GM18511 (cell line): Measurements from ENCODE around the gene MED8.
"Not testable (repeated sequence)": the region's sequence is repeated elsewhere in the genome, so short reads cannot be mapped to it uniquely, and the experiment has no call there.

ENCODE experiments used
- ATAC-seq: cut with Tn5 transposase; IDR thresholded peaks from one replicate; pipeline ENCODE4 v1.9.1; 2021; ENCODE audit warnings: mild to moderate bottlenecking, moderate library complexity; ENCODE audit not compliant: unreplicated experiment

Gene MED8

GRCh38 chr1:43421976-43422750 lies 32.6 kb upstream of the MED8 start:
- no peak for ATAC-seq

GRCh38 chr1:43421396-43421795 lies 31.8 kb upstream of the MED8 start:
- ATAC-seq = no peak

- no peak for ATAC-seq
Observed at GRCh38 chr1:43420874-43421273, 31.3 kb upstream of the MED8 start.

DNA sequence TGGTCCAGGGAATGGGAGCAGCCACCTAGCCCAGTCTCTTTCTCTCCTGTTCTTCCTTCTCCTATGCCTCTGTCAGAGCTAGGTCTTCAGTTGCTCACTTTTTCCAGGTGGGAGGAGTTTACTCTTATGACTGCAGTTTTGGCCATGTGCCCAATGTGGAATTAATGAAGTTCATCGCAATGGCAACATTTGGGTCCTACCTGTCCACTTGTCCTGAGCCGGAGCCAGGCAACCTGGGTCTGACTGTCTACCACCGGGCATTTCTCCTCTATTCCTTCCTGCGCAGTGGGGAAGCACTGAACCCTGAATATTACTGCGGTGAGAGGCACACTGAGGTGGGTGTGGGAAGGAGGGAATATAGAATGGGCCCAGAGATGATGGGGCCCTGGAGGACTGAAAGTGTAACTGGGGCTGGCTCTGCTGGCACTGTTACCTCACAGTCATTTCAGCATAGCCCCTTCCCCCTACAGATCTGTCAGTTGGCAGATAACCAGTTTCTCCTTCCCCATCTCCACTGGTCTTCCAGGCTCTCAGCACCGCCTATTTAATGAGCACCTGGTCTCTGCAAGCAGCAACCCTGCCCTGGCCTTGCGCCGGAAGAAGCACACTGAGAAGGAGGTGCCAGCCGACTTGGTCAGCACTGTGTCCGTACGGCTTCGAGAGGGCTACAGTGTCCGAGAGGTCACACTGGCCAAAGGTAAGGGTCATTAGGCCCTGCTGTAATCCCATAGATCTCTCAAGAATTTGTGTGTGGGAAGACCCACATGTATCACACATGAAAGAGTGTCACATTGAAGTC lies 30.2 kb upstream of the MED8 start:
- ATAC-seq = no peak

- no peak for ATAC-seq
Observed at GRCh38 chr1:43418858-43419257, 29.3 kb upstream of the MED8 start.

GRCh38 chr1:43415901-43416300 lies 26.3 kb upstream of the MED8 start:
- ATAC-seq = no peak

GRCh38 chr1:43414634-43415223 lies 25.1 kb upstream of the MED8 start:
- no peak for ATAC-seq

- not testable (repeated sequence) for ATAC-seq
Observed at GRCh38 chr1:43413426-43413825, 23.8 kb upstream of the MED8 start.

GRCh38 chr1:43410571-43410970 lies 21.0 kb upstream of the MED8 start:
- ATAC-seq = no peak

- ATAC-seq = no peak
Observed at GRCh38 chr1:43405876-43406234, 16.3 kb upstream of the MED8 start.

- ATAC-seq = no peak
Observed at GRCh38 chr1:43405219-43405875, 15.7 kb upstream of the MED8 start.

DNA sequence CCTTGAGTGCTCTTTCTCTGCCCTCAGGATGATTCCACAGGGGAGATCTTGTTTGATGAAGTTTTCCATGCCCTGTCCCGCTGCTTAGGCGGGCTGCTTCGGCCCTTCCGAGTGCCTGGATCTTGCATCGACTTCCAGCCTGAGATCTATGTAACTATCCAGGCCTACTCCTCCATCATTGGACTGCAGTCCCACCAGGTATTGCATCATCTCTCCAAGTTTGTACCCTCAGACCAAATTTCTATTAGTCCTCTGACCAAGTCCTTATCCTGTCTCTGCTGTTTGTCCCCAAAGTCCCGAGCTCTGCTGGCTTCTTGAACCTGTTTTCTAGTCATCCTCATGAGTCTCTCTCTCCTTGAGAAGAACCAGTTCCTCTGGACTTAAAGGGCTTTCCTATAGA lies 14.8 kb upstream of the MED8 start:
- ATAC-seq = no peak

- no peak for ATAC-seq
Observed at GRCh38 chr1:43402089-43402865, 12.7 kb upstream of the MED8 start.

DNA sequence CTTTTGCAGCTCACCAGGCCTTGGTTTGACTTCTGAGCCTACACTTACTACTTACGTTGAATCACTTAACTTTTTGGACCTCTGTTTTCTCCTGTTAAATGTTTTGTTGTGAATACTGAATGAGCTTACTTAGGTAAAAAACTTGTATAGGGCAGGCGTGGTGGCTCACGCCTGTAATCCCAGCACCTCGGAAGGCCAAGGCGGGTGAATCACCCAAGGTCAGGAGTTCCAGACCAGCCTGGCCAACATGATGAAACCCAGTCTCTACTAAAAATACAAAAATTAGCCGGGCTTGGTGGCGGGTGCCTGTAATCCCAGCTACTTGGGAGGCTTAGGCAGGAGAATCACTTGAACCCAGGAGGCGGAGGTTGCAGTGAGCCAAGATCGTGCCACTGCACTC lies 10.8 kb upstream of the MED8 start:
- ATAC-seq = not testable (repeated sequence)

GRCh38 chr1:43398227-43398626 lies 8.6 kb upstream of the MED8 start:
- ATAC-seq = no peak

- ATAC-seq = no peak
Observed at GRCh38 chr1:43396059-43396458, 6.5 kb upstream of the MED8 start.

GRCh38 chr1:43395523-43395922 lies 5.9 kb upstream of the MED8 start:
- ATAC-seq = no peak

- ATAC-seq = no peak
Observed at GRCh38 chr1:43392702-43393101, 3.1 kb upstream of the MED8 start.

DNA sequence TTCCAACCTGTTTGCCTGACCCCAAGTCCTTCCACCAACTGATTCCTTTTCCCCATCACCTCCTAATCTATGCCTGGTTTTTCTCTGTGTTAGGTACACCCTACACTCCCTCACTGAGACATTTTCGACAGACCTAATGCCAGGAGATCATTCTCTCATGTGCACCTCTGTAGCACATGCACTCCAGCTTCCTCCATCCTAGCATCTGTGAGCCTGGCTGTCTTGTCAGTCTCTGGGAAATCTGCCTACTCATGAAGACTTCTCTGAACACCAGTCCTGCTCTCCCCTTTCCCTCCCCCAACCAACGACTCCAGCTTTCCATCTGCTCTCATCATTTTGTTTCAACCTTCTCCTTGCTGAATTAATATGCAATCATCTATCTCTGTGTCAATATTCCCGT lies 987 bp downstream of the MED8 start:
- no peak for ATAC-seq

- no peak for ATAC-seq
Observed at GRCh38 chr1:43387976-43388599, 1.5 kb downstream of the MED8 start.
